GM12892 (cell line): ENCODE data around the gene GLYAT.

Source experiments
- POLR2A ChIP-seq: IDR thresholded peaks from 2 replicates; pipeline ENCODE4 v1.6.1; 2011; ENCODE audit warnings: low read depth, low read length, control low read depth
- TAF1 ChIP-seq: IDR thresholded peaks from 2 replicates; pipeline ENCODE4 v1.6.1; 2011; ENCODE audit warnings: low read depth, mild to moderate bottlenecking, control low read depth, low read length, borderline replicate concordance

- no peak for TF ChIP-seq TAF1
- no peak for TF ChIP-seq POLR2A
Observed at GRCh38 chr11:58659404-58659803, 72.3 kb downstream of the GLYAT start.
